Measurements from ENCODE around the gene STX18.

GRCh38 chr4:4425696-4426095 lies 116.2 kb downstream of the STX18 start:
- TF ChIP-seq, protein P1, sequence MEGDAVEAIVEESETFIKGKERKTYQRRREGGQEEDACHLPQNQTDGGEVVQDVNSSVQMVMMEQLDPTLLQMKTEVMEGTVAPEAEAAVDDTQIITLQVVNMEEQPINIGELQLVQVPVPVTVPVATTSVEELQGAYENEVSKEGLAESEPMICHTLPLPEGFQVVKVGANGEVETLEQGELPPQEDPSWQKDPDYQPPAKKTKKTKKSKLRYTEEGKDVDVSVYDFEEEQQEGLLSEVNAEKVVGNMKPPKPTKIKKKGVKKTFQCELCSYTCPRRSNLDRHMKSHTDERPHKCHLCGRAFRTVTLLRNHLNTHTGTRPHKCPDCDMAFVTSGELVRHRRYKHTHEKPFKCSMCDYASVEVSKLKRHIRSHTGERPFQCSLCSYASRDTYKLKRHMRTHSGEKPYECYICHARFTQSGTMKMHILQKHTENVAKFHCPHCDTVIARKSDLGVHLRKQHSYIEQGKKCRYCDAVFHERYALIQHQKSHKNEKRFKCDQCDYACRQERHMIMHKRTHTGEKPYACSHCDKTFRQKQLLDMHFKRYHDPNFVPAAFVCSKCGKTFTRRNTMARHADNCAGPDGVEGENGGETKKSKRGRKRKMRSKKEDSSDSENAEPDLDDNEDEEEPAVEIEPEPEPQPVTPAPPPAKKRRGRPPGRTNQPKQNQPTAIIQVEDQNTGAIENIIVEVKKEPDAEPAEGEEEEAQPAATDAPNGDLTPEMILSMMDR (IDR thresholded peaks at IDR 0.05), result no peak
- TF ChIP-seq POLR2A (IDR thresholded peaks at IDR 0.05), result no peak
- TF ChIP-seq POLR2AphosphoS5 (IDR thresholded peaks at IDR 0.05), result no peak

Data from prostate gland (tissue), 2 donors.